Kidney epithelial cell (primary cell): ENCODE measurements around the gene KLHL29. TPM values are rescaled to one million over a fixed set of nuclear protein-coding genes. Genes with fewer than 3 reads are reported as not detected.

Source experiments
- DNase-seq: peaks from one replicate; pipeline ENCODE4 v3.0.0-alpha.2; 2010; ENCODE audit warnings: low read depth
- H3K27me3 ChIP-seq: 2 replicates; pipeline ENCODE4 v1.6.0; 2011; ENCODE audit warnings: low read length; ENCODE audit not compliant: control insufficient read depth, insufficient read depth
- H3K36me3 ChIP-seq: 2 replicates; pipeline ENCODE4 v1.5.1; 2011; ENCODE audit warnings: low read length; ENCODE audit not compliant: control insufficient read depth, insufficient read depth
- H3K4me3 ChIP-seq: 2 replicates; pipeline ENCODE4 v1.5.1; 2011; ENCODE audit warnings: low read depth, mild to moderate bottlenecking, control low read depth, low read length
- CTCF ChIP-seq: IDR thresholded peaks from 2 replicates; pipeline ENCODE4 v1.5.1; 2011; ENCODE audit warnings: mild to moderate bottlenecking, moderate library complexity, low read length, control low read depth, inconsistent platforms; ENCODE audit not compliant: insufficient read depth, poor library complexity, severe bottlenecking
- total RNA-seq: library from RNA; depleted of rRNA; stranded (reverse); fragments of >200 nt; gene quantifications from 2 replicates; pipeline ENCODE4 v1.2.3, GENCODE V29; 2015

Gene KLHL29
- total RNA-seq: 11.6 and 12.4 TPM in 2 replicates

- no peak for DNase-seq
These were observed at the start of gene KLHL29 for GRCh38 chr2:23384551-23385343. KLHL29 (plus strand) TSS chr2:23385179; CDS start chr2:23562197, 177,018 bp downstream.

GRCh38 chr2:23335550-23335949 lies 49.4 kb upstream of the KLHL29 start:
- TF ChIP-seq CTCF: no peak
- Histone ChIP-seq H3K36me3 (no peaks in the 10 kb centered on the region), H3K27me3 (peaks cover 9% of the 10 kb centered on the region), H3K4me3 (no peak overlapping the region)
- no peak for DNase-seq

More at GRCh38 chr2:23384551-23385343, at the start of gene KLHL29:
- peak within 1 kb of the TSS; percentile 72 for H3K4me3 ChIP-seq
- no peaks in the 10 kb centered on the region for H3K36me3 ChIP-seq
- H3K27me3 ChIP-seq: no peaks in the 10 kb centered on the region
- TF ChIP-seq CTCF: no peak

- Histone ChIP-seq H3K27me3 (no peaks in the 10 kb centered on the region), H3K4me3 (no peak overlapping the region), H3K36me3 (no peaks in the 10 kb centered on the region)
- no peak for TF ChIP-seq CTCF
- no peak for DNase-seq
These were observed 42.9 kb upstream of the KLHL29 start for GRCh38 chr2:23342075-23342474.

- Histone ChIP-seq H3K36me3 (no peaks in the 10 kb centered on the region), H3K4me3 (no peak overlapping the region), H3K27me3 (no peaks in the 10 kb centered on the region)
- no peak for TF ChIP-seq CTCF
- DNase-seq: no peak
These were observed 39.0 kb upstream of the KLHL29 start for GRCh38 chr2:23346029-23346428.

DNA sequence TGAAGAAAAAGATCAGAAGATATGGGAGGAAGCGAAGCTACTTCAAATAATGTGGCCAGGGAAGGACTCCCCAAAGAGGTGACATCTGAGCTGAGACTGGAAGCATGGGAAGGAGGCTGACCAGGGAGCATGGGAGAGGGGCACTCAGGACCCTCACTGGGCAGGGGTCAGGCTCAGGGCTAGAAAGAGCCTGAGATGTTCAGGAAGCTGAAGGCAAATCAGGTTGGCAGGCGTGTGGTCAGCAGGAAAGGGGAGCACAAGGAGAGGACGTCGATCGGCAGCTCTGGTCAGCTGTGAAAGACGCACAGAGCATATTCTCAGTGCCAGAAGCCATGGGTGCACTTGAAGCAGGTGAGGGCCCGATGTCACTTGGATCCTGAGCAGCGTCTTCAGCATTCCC lies 38.2 kb upstream of the KLHL29 start:
- no peaks in the 10 kb centered on the region for H3K36me3 ChIP-seq
- H3K4me3 ChIP-seq: no peak overlapping the region
- DNase-seq: no peak
- peaks cover under 1% of the 10 kb centered on the region for H3K27me3 ChIP-seq
- no peak for TF ChIP-seq CTCF
